Iris pigment epithelial cell (primary cell): ENCODE data around the gene COL18A1.
"Not testable (repeated sequence)": the region's sequence is repeated elsewhere in the genome, so short reads cannot be mapped to it uniquely, and the experiment has no call there.

ENCODE experiments used
- DNase-seq: peaks from one replicate; pipeline ENCODE4 v3.0.0-alpha.2; 2011; ENCODE audit warnings: low read depth

COL18A1 gene

DNA sequence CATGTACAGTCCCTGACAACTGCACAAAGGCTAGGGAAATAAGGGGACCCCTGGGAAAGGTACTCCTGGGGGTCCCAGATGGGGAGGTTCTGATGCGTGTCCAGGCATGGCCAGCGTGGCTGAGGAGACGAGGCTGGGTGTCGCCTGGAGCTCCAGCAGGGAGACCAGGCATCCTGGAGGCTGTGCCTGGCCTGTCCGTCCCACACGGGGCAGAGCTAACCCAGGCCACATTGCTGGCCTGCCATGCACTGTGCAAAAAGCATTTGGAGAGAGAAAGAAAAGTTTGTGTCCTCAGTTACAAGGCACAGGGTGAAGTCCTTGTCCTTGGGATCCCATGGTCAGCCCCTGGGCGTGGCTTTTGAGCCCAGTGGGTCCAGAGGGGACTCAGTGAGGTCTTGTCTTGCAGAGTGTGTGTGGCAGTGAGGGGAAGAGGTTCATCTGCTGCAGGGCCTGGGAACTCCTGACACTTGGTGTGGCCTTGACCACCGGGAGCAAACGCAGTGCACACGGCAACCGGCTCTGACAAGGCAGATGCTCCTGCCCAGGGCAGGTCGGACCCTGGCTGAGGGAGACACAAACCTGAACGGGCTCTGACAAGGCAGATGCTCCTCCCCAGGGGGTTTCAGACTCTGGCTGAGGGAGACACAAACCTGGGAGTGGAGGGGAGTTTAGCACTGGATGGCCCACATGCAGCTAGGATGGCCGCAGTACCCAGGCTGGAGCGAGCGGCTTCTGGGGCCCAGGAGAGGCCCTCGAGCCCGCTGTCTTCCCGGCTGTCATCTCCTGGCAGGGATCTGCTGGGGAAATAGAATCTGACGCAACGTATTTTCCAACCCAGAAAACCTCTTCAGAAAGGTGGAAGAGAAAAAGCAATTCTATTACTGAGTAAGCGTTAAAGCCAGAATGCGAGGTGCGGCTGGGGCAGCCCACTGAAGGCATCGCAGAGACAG lies 37.3 kb upstream of the COL18A1 start:
- DNase-seq = no peak

- not testable (repeated sequence) for DNase-seq
These were observed 35.9 kb upstream of the COL18A1 start for GRCh38 chr21:45369018-45369417.

DNA sequence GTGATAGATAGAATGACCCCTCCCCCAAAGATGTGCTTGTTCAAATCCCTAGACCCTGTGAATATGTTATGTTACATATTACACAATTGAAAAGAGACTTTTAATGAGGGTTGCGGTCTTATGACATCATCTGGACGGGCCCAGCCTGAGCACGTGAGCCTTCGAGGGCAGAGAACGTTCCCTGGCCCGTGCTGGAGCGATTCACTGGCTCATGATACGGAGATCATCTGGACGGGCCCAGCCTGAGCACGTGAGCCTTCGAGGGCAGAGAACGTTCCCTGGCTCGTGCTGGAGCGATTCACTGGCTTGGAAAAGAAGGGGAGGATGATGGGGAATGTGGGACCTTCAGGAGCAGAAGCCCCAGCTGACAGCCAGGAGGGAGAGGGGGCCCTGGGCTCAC lies 34.4 kb upstream of the COL18A1 start:
- no peak for DNase-seq

GRCh38 chr21:45371081-45371480 lies 33.9 kb upstream of the COL18A1 start:
- no peak for DNase-seq

DNA sequence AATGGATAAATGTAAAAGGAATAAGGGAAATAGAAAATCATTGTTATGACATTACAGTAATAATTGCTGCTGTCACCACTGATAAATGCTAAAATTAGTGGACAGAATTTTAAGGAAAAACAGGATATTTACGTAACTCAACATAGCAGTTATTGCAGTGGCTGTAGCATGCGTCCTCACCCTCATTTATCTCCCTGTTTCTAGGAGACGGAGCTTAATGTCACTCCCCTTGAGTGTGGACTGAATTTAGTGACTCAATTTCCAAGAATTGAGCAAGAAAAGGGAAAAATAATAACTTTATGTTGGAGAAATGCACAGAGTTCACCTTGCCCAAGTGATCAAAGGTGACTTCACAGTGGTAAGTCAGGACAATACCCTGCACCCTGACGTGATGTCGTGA lies 33.3 kb upstream of the COL18A1 start:
- no peak for DNase-seq

GRCh38 chr21:45372732-45373355 lies 32.1 kb upstream of the COL18A1 start:
- peak; percentile 49 for DNase-seq

DNA sequence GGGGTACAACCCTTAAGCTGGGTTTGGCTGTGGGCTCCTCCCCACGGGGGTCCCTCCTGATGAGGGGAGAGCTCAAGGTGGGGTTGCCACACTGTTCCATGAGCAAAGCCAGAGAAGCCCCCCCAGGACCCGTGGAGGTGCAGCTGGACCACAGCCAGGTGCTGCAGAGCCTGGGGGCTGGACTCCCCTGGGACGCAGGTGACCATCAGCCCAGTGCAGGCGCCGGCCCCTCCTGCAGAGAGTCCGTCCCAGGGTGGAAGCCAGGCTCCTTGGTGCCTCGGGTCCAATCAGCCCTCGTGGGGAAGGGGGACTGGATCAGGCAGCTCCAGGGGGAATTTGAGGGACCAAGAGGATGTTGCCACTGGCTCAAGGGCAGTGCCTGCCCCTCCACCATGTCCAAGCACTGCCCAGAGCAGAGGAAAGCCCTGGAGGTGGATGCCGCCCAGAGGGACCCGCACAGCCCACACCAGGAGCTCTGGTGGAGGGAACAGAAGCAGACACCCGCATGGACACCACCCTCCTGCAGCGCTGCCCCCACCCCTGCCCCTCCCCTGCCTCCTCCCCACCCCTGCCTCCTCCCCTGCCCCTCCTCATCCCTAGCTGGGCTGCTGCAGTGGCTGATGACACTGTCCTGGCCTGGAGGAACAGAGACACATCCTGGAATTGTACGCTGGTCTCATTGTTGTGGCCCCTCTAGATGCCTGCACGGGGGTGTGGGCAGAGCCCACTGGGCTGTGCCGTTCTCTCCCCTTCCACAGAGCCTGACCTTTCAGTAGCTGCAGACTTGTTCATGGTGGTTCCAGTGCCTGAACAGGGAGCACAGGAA lies 30.8 kb upstream of the COL18A1 start:
- DNase-seq = no peak

- DNase-seq = no peak
These were observed 30.0 kb upstream of the COL18A1 start for GRCh38 chr21:45374826-45375455.

- no peak for DNase-seq
These were observed 28.3 kb upstream of the COL18A1 start for GRCh38 chr21:45376459-45377324.

DNA sequence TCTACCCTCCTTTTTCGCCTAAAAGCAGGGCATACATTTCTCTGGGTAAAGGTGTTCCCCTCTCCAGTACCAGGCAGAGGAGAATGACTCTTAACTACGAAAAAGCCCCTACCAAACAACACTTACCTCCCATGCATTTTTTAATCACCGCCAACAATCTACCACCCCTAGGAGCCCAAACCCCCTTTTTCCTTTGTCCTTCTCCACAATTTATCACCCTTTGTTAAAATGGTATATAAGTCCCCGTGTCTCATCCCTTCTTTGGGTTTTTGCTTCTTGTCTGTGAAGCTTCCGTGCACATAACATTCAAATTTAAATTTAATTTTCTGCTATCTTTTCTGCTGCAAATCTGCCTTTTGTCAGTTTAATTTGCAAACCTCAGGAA lies 27.6 kb upstream of the COL18A1 start:
- no peak for DNase-seq

DNA sequence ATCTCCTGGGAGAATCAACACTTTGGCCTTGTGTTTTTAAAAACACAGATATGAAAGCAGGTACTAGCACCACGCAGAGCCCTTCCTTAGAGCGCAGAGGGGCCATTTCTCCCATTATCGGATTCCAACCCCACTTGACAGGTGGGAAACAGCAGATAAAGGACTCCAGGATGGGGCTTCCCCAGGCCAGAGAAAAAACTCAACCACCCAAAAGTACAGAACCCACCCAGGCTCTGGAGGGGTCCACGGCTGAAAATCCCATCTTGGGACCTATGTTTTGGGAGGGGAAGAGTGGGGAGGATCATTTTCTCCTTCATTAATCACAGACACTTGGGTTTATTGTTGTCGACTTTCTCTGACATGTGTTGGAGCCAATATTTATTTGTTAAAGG lies 27.1 kb upstream of the COL18A1 start:
- DNase-seq = no peak

GRCh38 chr21:45378258-45378966 lies 26.6 kb upstream of the COL18A1 start:
- DNase-seq = no peak

DNA sequence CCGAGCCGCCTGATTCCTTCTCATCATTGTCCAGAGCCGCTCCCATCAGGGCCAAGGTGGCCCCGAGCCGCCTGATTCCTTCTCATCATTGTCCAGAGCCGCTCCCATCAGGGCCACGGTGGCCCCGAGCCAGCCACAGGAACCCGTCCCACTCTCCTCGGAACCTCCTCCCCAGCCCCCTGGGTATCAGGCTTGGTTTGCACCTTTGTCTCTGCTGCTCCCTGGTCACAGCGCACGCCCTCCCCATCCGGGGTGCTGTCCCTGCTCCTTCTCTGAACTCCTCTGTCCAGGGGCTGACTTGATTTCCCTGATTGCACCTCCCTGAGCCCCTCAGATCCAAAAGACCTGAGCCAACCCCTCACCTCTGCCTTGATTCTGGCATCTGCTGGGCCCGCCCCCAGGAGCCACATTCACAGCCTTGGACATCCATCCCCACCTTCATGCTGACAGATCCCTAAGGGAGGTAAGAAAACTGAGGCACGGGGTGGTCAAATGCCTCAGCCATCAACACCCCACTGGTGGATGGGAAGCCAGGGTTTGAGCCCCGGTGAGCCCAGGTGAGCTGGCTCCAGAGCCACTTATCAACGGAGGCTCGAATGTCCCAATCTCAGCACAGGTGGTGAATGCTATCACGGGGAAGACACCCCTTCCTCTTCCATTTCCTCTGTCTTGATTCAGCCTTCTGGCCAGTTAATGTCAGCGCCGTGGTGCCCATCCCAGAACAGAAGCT lies 25.6 kb upstream of the COL18A1 start:
- no peak for DNase-seq

DNA sequence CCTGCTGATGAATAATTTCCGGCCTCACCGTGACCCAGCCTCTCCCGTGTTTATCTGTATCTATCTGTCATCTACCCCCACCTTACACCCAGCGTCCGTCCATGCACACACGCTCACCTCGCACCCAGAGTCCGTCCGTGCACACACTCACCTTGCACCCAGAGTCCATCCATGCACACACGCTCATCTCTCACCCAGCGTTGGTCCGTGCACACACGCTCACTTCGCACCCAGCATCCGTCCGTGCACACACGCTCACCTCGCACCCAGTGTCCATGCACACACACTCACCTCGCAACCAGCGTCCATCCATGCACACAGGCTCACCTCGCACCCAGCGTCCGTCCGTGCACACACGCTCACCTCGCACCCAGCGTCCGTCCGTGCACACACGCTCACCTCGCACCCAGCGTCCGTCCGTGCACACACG lies 25.0 kb upstream of the COL18A1 start:
- DNase-seq = no peak

DNA sequence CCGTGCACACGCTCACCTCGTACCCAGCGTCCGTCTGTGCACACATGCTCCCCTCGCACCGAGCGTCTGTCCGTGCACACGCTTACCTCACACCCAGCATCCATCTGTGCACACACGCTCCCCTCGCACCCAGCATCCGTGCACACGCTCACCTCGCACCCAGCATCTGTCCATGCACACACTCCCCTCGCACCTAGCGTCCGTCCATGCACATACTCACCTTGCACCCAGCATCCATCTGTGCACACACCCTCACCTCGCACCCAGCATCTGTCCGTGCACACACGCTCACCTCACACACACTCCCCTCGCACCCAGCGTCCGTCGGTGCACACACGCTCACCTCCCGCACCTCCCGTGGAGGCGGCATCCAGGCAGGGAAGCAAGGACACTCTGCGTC lies 24.4 kb upstream of the COL18A1 start:
- DNase-seq = no peak

- DNase-seq = no peak
These were observed 23.8 kb upstream of the COL18A1 start for GRCh38 chr21:45381036-45381787.

GRCh38 chr21:45381865-45382696 lies 22.9 kb upstream of the COL18A1 start:
- no peak for DNase-seq

GRCh38 chr21:45382697-45382997 lies 22.3 kb upstream of the COL18A1 start:
- DNase-seq = no peak
